ENCODE measurements around the gene INAVA.

INAVA gene

DNA sequence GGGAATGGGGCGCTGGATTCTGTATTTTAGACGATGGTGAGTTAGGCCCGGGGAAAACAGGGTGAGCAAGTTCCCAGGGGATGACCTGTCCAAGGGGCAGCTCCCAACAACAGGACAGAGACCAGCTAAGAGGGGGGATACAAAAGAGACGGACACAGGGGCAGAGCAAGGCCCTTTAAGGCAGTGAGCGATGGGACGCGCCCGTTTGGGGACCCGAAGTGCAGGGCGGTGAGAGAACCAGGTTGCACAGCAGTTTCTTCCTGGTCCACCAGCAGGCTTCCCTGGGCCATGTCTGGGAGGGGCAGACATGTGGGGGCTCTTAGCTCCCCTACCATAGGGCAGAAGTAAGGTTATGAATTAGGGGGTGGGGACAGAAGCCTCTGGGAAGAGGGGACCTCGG lies 22.0 kb downstream of the INAVA start:
- no peak overlapping the region for H3K9ac ChIP-seq (ENCODE audit: low read length)
- no peak overlapping the region for H2AFZ ChIP-seq (ENCODE audit: low read depth, low read length)
- no peaks in the 10 kb centered on the region for H3K9me3 ChIP-seq (ENCODE audit: insufficient read depth, low read length)
- H3K4me2 ChIP-seq (ENCODE audit: low read length) = no peak overlapping the region
- TF ChIP-seq, protein P1, sequence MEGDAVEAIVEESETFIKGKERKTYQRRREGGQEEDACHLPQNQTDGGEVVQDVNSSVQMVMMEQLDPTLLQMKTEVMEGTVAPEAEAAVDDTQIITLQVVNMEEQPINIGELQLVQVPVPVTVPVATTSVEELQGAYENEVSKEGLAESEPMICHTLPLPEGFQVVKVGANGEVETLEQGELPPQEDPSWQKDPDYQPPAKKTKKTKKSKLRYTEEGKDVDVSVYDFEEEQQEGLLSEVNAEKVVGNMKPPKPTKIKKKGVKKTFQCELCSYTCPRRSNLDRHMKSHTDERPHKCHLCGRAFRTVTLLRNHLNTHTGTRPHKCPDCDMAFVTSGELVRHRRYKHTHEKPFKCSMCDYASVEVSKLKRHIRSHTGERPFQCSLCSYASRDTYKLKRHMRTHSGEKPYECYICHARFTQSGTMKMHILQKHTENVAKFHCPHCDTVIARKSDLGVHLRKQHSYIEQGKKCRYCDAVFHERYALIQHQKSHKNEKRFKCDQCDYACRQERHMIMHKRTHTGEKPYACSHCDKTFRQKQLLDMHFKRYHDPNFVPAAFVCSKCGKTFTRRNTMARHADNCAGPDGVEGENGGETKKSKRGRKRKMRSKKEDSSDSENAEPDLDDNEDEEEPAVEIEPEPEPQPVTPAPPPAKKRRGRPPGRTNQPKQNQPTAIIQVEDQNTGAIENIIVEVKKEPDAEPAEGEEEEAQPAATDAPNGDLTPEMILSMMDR (IDR thresholded peaks at IDR 0.05; ENCODE audit: low read depth, low read length) = no peak
- TF ChIP-seq EZH2phosphoT487 (IDR thresholded peaks at IDR 0.05; ENCODE audit: low read depth) = no peak
- H3K4me3 ChIP-seq (ENCODE audit: low read length) = no peak overlapping the region
- no peak overlapping the region for H3K27ac ChIP-seq (ENCODE audit: low read length)
- H4K20me1 ChIP-seq (ENCODE audit: insufficient read depth, low read length) = 0 out of 2 replicates have a peak, but pooled peaks cover 3% of the 10 kb centered on the region
- H3K36me3 ChIP-seq (replicated peaks; ENCODE audit: low read depth, low read length) = no peaks in the 10 kb centered on the region
- H3K27me3 ChIP-seq (ENCODE audit: low read depth, low read length) = peaks cover 23% of the 10 kb centered on the region
- no peaks in the 10 kb centered on the region for H3K79me2 ChIP-seq (ENCODE audit: low read length)
- H3K4me1 ChIP-seq (ENCODE audit: low read length) = no peaks in the 10 kb centered on the region

DNA sequence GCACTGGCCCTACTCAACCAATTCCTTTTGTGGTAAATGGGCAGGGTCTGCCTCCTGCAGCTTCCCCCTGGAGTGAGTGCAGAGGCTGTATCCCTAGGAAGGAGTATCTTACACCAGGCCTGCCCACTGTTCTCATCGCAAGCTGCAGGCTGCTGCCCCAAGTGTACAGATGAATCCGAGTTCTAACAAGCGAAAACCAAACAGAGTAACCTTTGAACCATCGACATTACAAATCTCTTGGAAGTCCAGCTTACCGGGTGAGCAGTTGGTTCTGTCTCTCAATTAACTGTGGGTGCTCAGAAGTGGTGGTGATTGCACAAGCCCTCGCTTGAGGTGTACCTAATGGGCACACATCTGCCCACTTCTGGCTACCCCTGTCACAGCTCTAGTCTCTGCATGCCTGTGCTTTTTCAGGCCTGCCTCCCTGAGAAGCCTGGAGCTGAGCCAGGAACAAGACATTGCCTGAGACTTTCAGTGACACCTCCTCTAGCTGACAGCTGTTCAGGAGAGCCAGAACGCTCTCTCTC lies 22.7 kb downstream of the INAVA start:
- Histone ChIP-seq H3K4me3 (ENCODE audit: low read length) (no peak overlapping the region), H3K4me2 (ENCODE audit: low read length) (no peak overlapping the region), H3K36me3 (replicated peaks; ENCODE audit: low read depth, low read length) (no peaks in the 10 kb centered on the region), H3K4me1 (ENCODE audit: low read length) (no peaks in the 10 kb centered on the region), H4K20me1 (ENCODE audit: insufficient read depth, low read length) (0 out of 2 replicates have a peak, but pooled peaks cover 3% of the 10 kb centered on the region), H2AFZ (ENCODE audit: low read depth, low read length) (no peak overlapping the region), H3K9ac (ENCODE audit: low read length) (no peak overlapping the region), H3K27ac (ENCODE audit: low read length) (no peak overlapping the region), H3K9me3 (ENCODE audit: insufficient read depth, low read length) (no peaks in the 10 kb centered on the region), H3K27me3 (ENCODE audit: low read depth, low read length) (peaks cover 27% of the 10 kb centered on the region), H3K79me2 (ENCODE audit: low read length) (no peaks in the 10 kb centered on the region)
- TF ChIP-seq, protein P1 (IDR thresholded peaks at IDR 0.05; ENCODE audit: low read depth, low read length) = no peak
- TF ChIP-seq EZH2phosphoT487 (IDR thresholded peaks at IDR 0.05; ENCODE audit: low read depth) = no peak

DNA sequence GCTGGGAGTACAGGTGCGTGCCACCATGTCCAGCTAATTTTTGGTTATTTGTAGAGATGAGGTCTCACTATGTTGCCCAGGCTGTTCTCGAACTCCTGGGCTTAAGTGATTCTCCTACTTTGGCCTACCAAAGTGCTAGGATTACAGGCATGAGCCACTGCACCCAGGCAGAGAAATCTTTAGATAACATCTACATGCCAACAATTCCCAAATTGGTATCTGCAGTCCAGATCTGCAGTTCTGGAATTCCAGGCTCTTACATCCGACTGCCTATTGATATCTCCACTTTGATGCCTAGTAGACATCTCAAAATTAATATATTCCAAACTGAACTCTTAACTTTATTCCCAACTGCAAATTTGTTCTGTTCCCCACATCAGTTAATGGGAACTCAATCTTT lies 23.3 kb downstream of the INAVA start:
- Histone ChIP-seq H3K4me2 (ENCODE audit: low read length) (no peak overlapping the region), H3K9ac (ENCODE audit: low read length) (no peak overlapping the region), H3K9me3 (ENCODE audit: insufficient read depth, low read length) (no peaks in the 10 kb centered on the region), H3K4me1 (ENCODE audit: low read length) (no peaks in the 10 kb centered on the region), H3K4me3 (ENCODE audit: low read length) (no peak overlapping the region), H3K27me3 (ENCODE audit: low read depth, low read length) (peaks cover 32% of the 10 kb centered on the region), H2AFZ (ENCODE audit: low read depth, low read length) (no peak overlapping the region), H3K79me2 (ENCODE audit: low read length) (no peaks in the 10 kb centered on the region), H3K27ac (ENCODE audit: low read length) (no peak overlapping the region), H3K36me3 (replicated peaks; ENCODE audit: low read depth, low read length) (no peaks in the 10 kb centered on the region), H4K20me1 (ENCODE audit: insufficient read depth, low read length) (0 out of 2 replicates have a peak, but pooled peaks cover 3% of the 10 kb centered on the region)
- no peak for TF ChIP-seq EZH2phosphoT487 (IDR thresholded peaks at IDR 0.05; ENCODE audit: low read depth)
- TF ChIP-seq, protein P1 (IDR thresholded peaks at IDR 0.05; ENCODE audit: low read depth, low read length) = no peak

DNA sequence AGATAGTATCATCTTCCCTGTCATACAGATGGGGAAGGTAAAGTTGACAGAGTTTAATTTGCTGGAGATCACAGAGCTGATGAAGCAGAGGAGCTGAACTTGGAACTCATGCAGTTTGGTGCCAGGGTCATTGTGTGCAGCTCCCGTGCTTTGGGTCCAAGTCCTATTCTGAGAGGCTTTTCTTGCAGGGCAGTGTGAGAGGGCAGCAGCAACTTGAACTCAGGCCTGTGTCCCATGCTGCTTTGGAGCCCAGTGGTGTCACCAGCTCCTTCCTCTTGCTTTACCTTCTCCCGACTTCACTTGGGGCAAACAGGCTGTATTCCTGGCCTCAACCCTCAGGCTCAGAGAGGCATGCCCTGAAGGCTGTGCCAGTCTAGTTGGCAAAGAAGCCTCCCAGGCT lies 24.7 kb downstream of the INAVA start:
- TF ChIP-seq, protein P1 (IDR thresholded peaks at IDR 0.05; ENCODE audit: low read depth, low read length) = no peak
- Histone ChIP-seq H3K27ac (ENCODE audit: low read length) (no peak overlapping the region), H3K27me3 (ENCODE audit: low read depth, low read length) (peaks cover 43% of the 10 kb centered on the region), H3K9me3 (ENCODE audit: insufficient read depth, low read length) (no peaks in the 10 kb centered on the region), H3K9ac (ENCODE audit: low read length) (no peak overlapping the region), H3K4me3 (ENCODE audit: low read length) (no peak overlapping the region), H3K4me2 (ENCODE audit: low read length) (no peak overlapping the region), H3K79me2 (ENCODE audit: low read length) (no peaks in the 10 kb centered on the region), H3K4me1 (ENCODE audit: low read length) (0 out of 2 replicates have a peak, but pooled peaks cover 2% of the 10 kb centered on the region), H2AFZ (ENCODE audit: low read depth, low read length) (no peak overlapping the region), H3K36me3 (replicated peaks; ENCODE audit: low read depth, low read length) (no peaks in the 10 kb centered on the region), H4K20me1 (ENCODE audit: insufficient read depth, low read length) (0 out of 2 replicates have a peak, but pooled peaks cover 3% of the 10 kb centered on the region)
